Neutrophil (primary cell): ENCODE measurements around the gene MRPL41.
"Not testable (repeated sequence)": the region's sequence is repeated elsewhere in the genome, so short reads cannot be mapped to it uniquely, and the experiment has no call there.

ENCODE experiments used
- H3K27ac ChIP-seq: fragments of 200-600 bp; sonication (generic); 2 replicates; pipeline ENCODE4 v1.5.1; 2016; ENCODE audit warnings: mild to moderate bottlenecking, moderate library complexity
- H3K27me3 ChIP-seq: fragments of 200-600 bp; sonication (generic); 2 replicates; pipeline ENCODE4 v1.6.0; 2016; ENCODE audit warnings: mild to moderate bottlenecking
- H3K36me3 ChIP-seq: fragments of 200-600 bp; sonication (generic); 2 replicates; pipeline ENCODE4 v1.5.1; 2017
- H3K4me1 ChIP-seq, 2 experiments: fragments of 200-600 bp in 1 of 2; sonication (generic) in 1 of 2; 1 replicate in 1 of 2; 2 replicates in 1 of 2; pipeline versions ENCODE4 v1.5.1 to v1.6.1; 2013 to 2016; ENCODE audit warnings: low read depth in 1 of 2, low read length in 1 of 2, mild to moderate bottlenecking in 1 of 2, moderate library complexity in 1 of 2; ENCODE audit not compliant: control insufficient read depth in 1 of 2, insufficient read depth in 1 of 2
- H3K4me3 ChIP-seq, 2 experiments: fragments of 200-600 bp in 1 of 2; sonication (generic) in 1 of 2; 1 replicate in 1 of 2; 2 replicates in 1 of 2; pipeline ENCODE4 v1.5.1; 2013 to 2016; ENCODE audit warnings: low read depth in 1 of 2, low read length in 1 of 2, mild to moderate bottlenecking in 1 of 2, moderate library complexity in 1 of 2
- H3K9me3 ChIP-seq: fragments of 200-600 bp; sonication (generic); 2 replicates; pipeline ENCODE4 v1.5.1; 2016
- CTCF ChIP-seq: fragments of 200-600 bp; sonication (generic); IDR thresholded peaks from 2 replicates; pipeline ENCODE4 v1.5.1; 2016; ENCODE audit warnings: antibody characterized with exemption

MRPL41 gene

GRCh38 chr9:137593176-137593575, 41.5 kb downstream of the MRPL41 start:
- H3K27ac ChIP-seq = peak overlapping the region; percentile 50
- TF ChIP-seq CTCF = no peak
- H3K36me3 ChIP-seq = no peaks in the 10 kb centered on the region
- H3K9me3 ChIP-seq = no peaks in the 10 kb centered on the region
- H3K4me1 ChIP-seq = peaks cover 28 to 33% of the 10 kb centered on the region in 2 experiments
- peak overlapping the region in 1 of 2 experiments; percentile 15 for H3K4me3 ChIP-seq
- peaks cover 4% of the 10 kb centered on the region for H3K27me3 ChIP-seq

- H3K36me3 ChIP-seq, H3K27me3 ChIP-seq, H3K9me3 ChIP-seq, H3K4me3 ChIP-seq, H3K27ac ChIP-seq: not testable (repeated sequence)
- peaks cover 12 to 14% of the 10 kb centered on the region in 2 experiments for H3K4me1 ChIP-seq
These were observed 44.9 kb downstream of the MRPL41 start for GRCh38 chr9:137596577-137596976.

- Histone ChIP-seq H3K4me3 (no peak overlapping the region), H3K4me1 (peaks cover 12 to 13% of the 10 kb centered on the region in 2 experiments), H3K36me3 (no peaks in the 10 kb centered on the region), H3K27me3 (no peaks in the 10 kb centered on the region), H3K27ac (no peak overlapping the region), H3K9me3 (no peaks in the 10 kb centered on the region)
- no peak for TF ChIP-seq CTCF
These were observed 47.3 kb downstream of the MRPL41 start for GRCh38 chr9:137598943-137599342.
